ENCODE results near the gene MAGI2. TPM values are rescaled to one million over a fixed set of nuclear protein-coding genes. Genes with fewer than 3 reads are reported as not detected.

Gene MAGI2
- total RNA-seq, 1 experiment from 2014 or later, result 0.22 TPM

- no peak for DNase-seq (ENCODE audit: low read depth, low spot score)
- Histone ChIP-seq H3K9ac (ENCODE audit: low read length) (no peak overlapping the region), H3K27me3 (ENCODE audit: insufficient read depth, low read length) (peaks cover 7% of the 10 kb centered on the region; the same call in 1 of the 2 replicates), H3K79me2 (ENCODE audit: insufficient read depth, low read length) (no peaks in the 10 kb centered on the region), H3K4me3 (replicated peaks in 1 of 2; ENCODE audit: low read depth in 1 of 2, low read length in 2 of 2) (no peak overlapping the region), H4K20me1 (ENCODE audit: insufficient read depth) (no peaks in the 10 kb centered on the region), H2AFZ (ENCODE audit: low read depth, low read length, poor library complexity, severe bottlenecking) (no peak overlapping the region), H3K9me2 (ENCODE audit: insufficient read depth) (no peaks in the 10 kb centered on the region), H3K36me3 (ENCODE audit: control insufficient read depth in 1 of 2, insufficient read depth in 2 of 2, low read length in 2 of 2) (no peaks in the 10 kb centered on the region), H3K27ac (ENCODE audit: low read depth, low read length) (no peak overlapping the region), H3K9me3 (ENCODE audit: control insufficient read depth in 1 of 2, insufficient read depth in 1 of 2, low read depth in 1 of 2, low read length in 2 of 2) (no peaks in the 10 kb centered on the region; a peak in 1 of 4 replicates), H3K4me2 (ENCODE audit: low read length) (no peak overlapping the region), H3K4me1 (ENCODE audit: control insufficient read depth in 1 of 2, insufficient read depth in 2 of 2, low read length in 2 of 2) (no peaks in the 10 kb centered on the region)
- intact Hi-C loops (cut with micrococcal nuclease), result no loop called here
- ChIA-PET RAD21 (ENCODE audit: low non-redundant PET in 1 of 2, low total read pairs in 2 of 2, uncharacterized antibody in 2 of 2, unreplicated experiment in 2 of 2) (no interaction called here), CTCF (no interaction called here), POLR2A (no interaction called here)
- ATAC-seq, result no peak
- no TSS peak for BruUV-seq (replicated peaks)
- TF ChIP-seq SP1 (IDR thresholded peaks at IDR 0.05; ENCODE audit: low read depth), result no peak
- TF ChIP-seq JUND (IDR thresholded peaks at IDR 0.05), result no peak
- TF ChIP-seq CBX3 (IDR thresholded peaks at IDR 0.05; ENCODE audit: low read depth), result no peak
- TF ChIP-seq EGR1 (IDR thresholded peaks at IDR 0.05; ENCODE audit: low read depth), result no peak
- TF ChIP-seq ZBTB33 (IDR thresholded peaks at IDR 0.05; ENCODE audit: extremely low read depth, insufficient replicate concordance, low read length), result no peak
- TF ChIP-seq EZH2phosphoT487 (IDR thresholded peaks at IDR 0.05; ENCODE audit: borderline replicate concordance), result no peak
- no peak for TF ChIP-seq YY1 (IDR thresholded peaks at IDR 0.05; ENCODE audit: extremely low read depth, insufficient replicate concordance, low read depth, low read length)
- no peak for TF ChIP-seq POLR2A (IDR thresholded peaks at IDR 0.05; ENCODE audit: borderline replicate concordance, extremely low read depth, insufficient read depth, insufficient read length)
- TF ChIP-seq CTCF (IDR thresholded peaks at IDR 0.05 in 2 of 3, conservative IDR thresholded peaks at IDR 0.05 in 1 of 3; ENCODE audit: borderline replicate concordance in 1 of 3, insufficient read depth in 1 of 3, low read depth in 2 of 3, low read length in 2 of 3), result no peak
- no peak for TF ChIP-seq RAD21 (IDR thresholded peaks at IDR 0.05; ENCODE audit: low read depth)
- no peak for TF ChIP-seq SIN3A (IDR thresholded peaks at IDR 0.05; ENCODE audit: low read depth)
- no peak for TF ChIP-seq ATF3 (IDR thresholded peaks at IDR 0.05)
- TF ChIP-seq ZFX (IDR thresholded peaks at IDR 0.05), result no peak
- no peak for TF ChIP-seq SRF (IDR thresholded peaks at IDR 0.05; ENCODE audit: low read depth)
- TF ChIP-seq REST (IDR thresholded peaks at IDR 0.05; ENCODE audit: low read depth), result no peak
- no peak for TF ChIP-seq CEBPB (IDR thresholded peaks at IDR 0.05; ENCODE audit: low read depth)
- TF ChIP-seq MAX (IDR thresholded peaks at IDR 0.05), result no peak
- no peak for TF ChIP-seq ZNF274 (IDR thresholded peaks at IDR 0.05; ENCODE audit: low read depth, low read length)
- TF ChIP-seq POLR2AphosphoS5 (IDR thresholded peaks at IDR 0.05; ENCODE audit: low read depth, low read length), result no peak
- TF ChIP-seq FOSL1 (IDR thresholded peaks at IDR 0.05; ENCODE audit: low read depth), result no peak
Observed at GRCh38 chr7:78234634-78235033, 1218.8 kb downstream of the MAGI2 start.
